Measurements from ENCODE around the gene ADK. TPM values are rescaled to one million over a fixed set of nuclear protein-coding genes. Genes with fewer than 3 reads are reported as not detected.

Gene ADK
- total and polyA plus RNA-seq, 7 donors: 17.8 to 32.3 (median 23.6) TPM

- 92 to 96% (median 93%) methylated on average over 8 of the region's 8 CpGs for WGBS, 3 donors
- no peak for TF ChIP-seq CTCF (IDR thresholded peaks at IDR 0.05)
Measured at GRCh38 chr10:74337330-74338016, 186.5 kb downstream of the ADK start.

GRCh38 chr10:74342991-74343390, 192.0 kb downstream of the ADK start:
- Histone ChIP-seq H3K27ac (no peak overlapping the region), H3K27me3 (ENCODE audit: insufficient read depth in 3 of 3, low read length in 2 of 3) (no peaks in the 10 kb centered on the region), H3K4me3 (no peak overlapping the region), H3K4me1 (no peaks in the 10 kb centered on the region), H3K36me3 (ENCODE audit: insufficient read depth in 1 of 2, low read depth in 1 of 2) (no peaks in the 10 kb centered on the region), H3K9me3 (peaks cover 15% of the 10 kb centered on the region)
- TF ChIP-seq CTCF (IDR thresholded peaks at IDR 0.05): no peak
- ATAC-seq (no peak), DNase-seq (no peak)
- intact Hi-C loops (cut with DNase I): no loop called here
- WGBS, 3 donors: 86 to 94% (median 93%) methylated on average over 2 of the region's 2 CpGs

More at GRCh38 chr10:74337330-74338016, 186.5 kb downstream of the ADK start:
- intact Hi-C loops (cut with DNase I): no loop called here
- DNase-seq (no peak), ATAC-seq (no peak)
- no peaks in the 10 kb centered on the region for H3K9me3 ChIP-seq
- H3K4me1 ChIP-seq: no peaks in the 10 kb centered on the region
- no peak overlapping the region for H3K4me3 ChIP-seq
- no peaks in the 10 kb centered on the region for H3K36me3 ChIP-seq (ENCODE audit: insufficient read depth in 1 of 2, low read depth in 1 of 2)
- no peak overlapping the region for H3K27ac ChIP-seq
- H3K27me3 ChIP-seq (ENCODE audit: insufficient read depth in 3 of 3, low read length in 2 of 3): no peaks in the 10 kb centered on the region

- no peak for TF ChIP-seq CTCF (IDR thresholded peaks at IDR 0.05)
- Histone ChIP-seq H3K36me3 (ENCODE audit: insufficient read depth in 1 of 2, low read depth in 1 of 2) (no peaks in the 10 kb centered on the region), H3K27ac (no peak overlapping the region), H3K4me3 (no peak overlapping the region), H3K27me3 (ENCODE audit: insufficient read depth in 3 of 3, low read length in 2 of 3) (no peaks in the 10 kb centered on the region), H3K4me1 (no peaks in the 10 kb centered on the region), H3K9me3 (peaks cover 15% of the 10 kb centered on the region)
- WGBS, 3 donors: 95 to 99% (median 97%) methylated on average over 3 of the region's 3 CpGs
- intact Hi-C loops (cut with DNase I): no loop called here
- no peak for DNase-seq
- no peak for ATAC-seq
Measured at GRCh38 chr10:74343804-74344203, 192.8 kb downstream of the ADK start.

GRCh38 chr10:74344306-74344705, 193.3 kb downstream of the ADK start:
- no peak for DNase-seq

More at GRCh38 chr10:74344306-74344705, 193.3 kb downstream of the ADK start:
- no peaks in the 10 kb centered on the region for H3K4me1 ChIP-seq
- peaks cover 15% of the 10 kb centered on the region for H3K9me3 ChIP-seq
- H3K36me3 ChIP-seq (ENCODE audit: insufficient read depth in 1 of 2, low read depth in 1 of 2): no peaks in the 10 kb centered on the region
- ATAC-seq: no peak
- no peak overlapping the region for H3K4me3 ChIP-seq
- WGBS, 3 donors: 18 to 34% (median 26%) methylated on average over 1 of the region's 1 CpG
- intact Hi-C loops (cut with DNase I): no loop called here
- no peak overlapping the region for H3K27ac ChIP-seq
- no peak for TF ChIP-seq CTCF (IDR thresholded peaks at IDR 0.05)
- H3K27me3 ChIP-seq (ENCODE audit: insufficient read depth in 3 of 3, low read length in 2 of 3): no peaks in the 10 kb centered on the region
